OCI-LY1 (cell line): ENCODE results near the gene FDPS.

ENCODE experiments used
- H2AFZ ChIP-seq: fragments of 200-600 bp; sonication (generic), shearing (Covaris generic); 2 replicates; pipeline ENCODE4 v1.6.0; 2014; ENCODE audit warnings: antibody characterized with exemption, mild to moderate bottlenecking, low read length
- H3F3A ChIP-seq: fragments of 200-600 bp; sonication (generic), shearing (Covaris generic); 2 replicates; pipeline ENCODE4 v1.6.0; 2014; ENCODE audit warnings: mild to moderate bottlenecking, antibody characterized with exemption, low read length, moderate library complexity; ENCODE audit not compliant: insufficient read depth
- H3K27ac ChIP-seq: fragments of 200-600 bp; sonication (generic); 2 replicates; pipeline ENCODE4 v1.5.1; 2014; ENCODE audit warnings: low read length, mixed run types, mild to moderate bottlenecking, low read depth; ENCODE audit not compliant: poor library complexity, severe bottlenecking
- H3K27me3 ChIP-seq: fragments of 200-600 bp; sonication (generic); 2 replicates; pipeline ENCODE4 v1.6.0; 2014; ENCODE audit warnings: antibody characterized with exemption, mild to moderate bottlenecking, low read length, moderate library complexity; ENCODE audit not compliant: insufficient read depth
- H3K36me3 ChIP-seq: fragments of 200-600 bp; sonication (generic); 2 replicates; pipeline ENCODE4 v1.6.1; 2014; ENCODE audit warnings: mild to moderate bottlenecking, antibody characterized with exemption, low read length, moderate library complexity, mixed read lengths; ENCODE audit not compliant: insufficient read depth
- H3K4me1 ChIP-seq: fragments of 200-600 bp; sonication (generic); 2 replicates; pipeline ENCODE4 v1.5.1; 2014; ENCODE audit warnings: mild to moderate bottlenecking, low read length, moderate library complexity; ENCODE audit not compliant: insufficient read depth, severe bottlenecking
- H3K4me2 ChIP-seq: fragments of 200-600 bp; sonication (generic), shearing (Covaris generic); 2 replicates; pipeline ENCODE4 v1.6.1; 2014; ENCODE audit warnings: low read length
- H3K4me3 ChIP-seq: fragments of 200-600 bp; sonication (generic); 2 replicates; pipeline ENCODE4 v1.5.1; 2014; ENCODE audit warnings: low read length, low read depth, mild to moderate bottlenecking, mixed read lengths; ENCODE audit not compliant: poor library complexity, severe bottlenecking
- H3K79me2 ChIP-seq: fragments of 200-600 bp; shearing (Covaris generic); 2 replicates; pipeline ENCODE4 v1.6.1; 2016; ENCODE audit warnings: mixed run types, low read length, mixed read lengths; ENCODE audit not compliant: insufficient read depth
- H3K9ac ChIP-seq: fragments of 200-600 bp; sonication (generic), shearing (Covaris generic); 2 replicates; pipeline ENCODE4 v1.6.1; 2014; ENCODE audit warnings: mild to moderate bottlenecking, low read length, mixed read lengths
- H3K9me2 ChIP-seq: fragments of 200-600 bp; sonication (generic), shearing (Covaris generic); 2 replicates; pipeline ENCODE4 v1.6.1; 2014; ENCODE audit warnings: low read depth, mild to moderate bottlenecking, low read length, mixed read lengths
- H3K9me3 ChIP-seq: fragments of 200-600 bp; shearing (Covaris generic); 2 replicates; pipeline ENCODE4 v1.6.1; 2014; ENCODE audit warnings: low read length, mixed read lengths
- H4K20me1 ChIP-seq: fragments of 200-600 bp; sonication (generic), shearing (Covaris generic); 2 replicates; pipeline ENCODE4 v1.6.0; 2016; ENCODE audit warnings: mild to moderate bottlenecking, low read length; ENCODE audit not compliant: insufficient read depth
- CTCF ChIP-seq: fragments of 200-600 bp; sonication (generic), shearing (Covaris generic); IDR thresholded peaks from 2 replicates; pipeline ENCODE4 v1.5.1; 2017; ENCODE audit warnings: mild to moderate bottlenecking, antibody characterized with exemption, low read length, moderate library complexity, mixed read lengths
- EZH2 ChIP-seq: fragments of 200-600 bp; sonication (generic), shearing (Covaris generic); IDR thresholded peaks from 2 replicates; pipeline ENCODE4 v1.8.0; 2017; ENCODE audit warnings: borderline replicate concordance, mixed run types, mild to moderate bottlenecking, antibody characterized with exemption, low read length, moderate library complexity, mixed read lengths

Gene FDPS

GRCh38 chr1:155309423-155310021, 856 bp downstream of the FDPS start:
- H3K79me2 ChIP-seq: peaks cover 24% of the 10 kb centered on the region
- no peaks in the 10 kb centered on the region for H3F3A ChIP-seq
- peak overlapping the region; percentile 100 for H3K9ac ChIP-seq
- H3K4me3 ChIP-seq: peak overlapping the region; percentile 100
- H2AFZ ChIP-seq: no peak overlapping the region
- H3K9me3 ChIP-seq: no peaks in the 10 kb centered on the region
- peak overlapping the region; percentile 90 for H3K4me2 ChIP-seq
- no peaks in the 10 kb centered on the region for H3K27me3 ChIP-seq
- H3K9me2 ChIP-seq: no peaks in the 10 kb centered on the region
- H3K36me3 ChIP-seq: peaks cover 51% of the 10 kb centered on the region
- no peak; the same call in 1 of the 2 replicates for TF ChIP-seq CTCF
- TF ChIP-seq EZH2: no peak
- H3K4me1 ChIP-seq: peaks cover 42% of the 10 kb centered on the region
- peak overlapping the region; percentile 96 for H3K27ac ChIP-seq
- H4K20me1 ChIP-seq: no peaks in the 10 kb centered on the region

- Histone ChIP-seq H3K27me3 (no peaks in the 10 kb centered on the region), H3K36me3 (peaks cover 78% of the 10 kb centered on the region), H3K9ac (no peak overlapping the region), H3K9me3 (no peaks in the 10 kb centered on the region), H3K27ac (no peak overlapping the region), H3K4me3 (no peak overlapping the region), H3K4me1 (peaks cover 26% of the 10 kb centered on the region), H4K20me1 (no peaks in the 10 kb centered on the region), H3F3A (no peaks in the 10 kb centered on the region), H3K4me2 (no peak overlapping the region), H3K79me2 (peaks cover 24% of the 10 kb centered on the region), H2AFZ (no peak overlapping the region), H3K9me2 (no peaks in the 10 kb centered on the region)
- TF ChIP-seq EZH2 (no peak), CTCF (no peak)
These were observed 4.6 kb downstream of the FDPS start for GRCh38 chr1:155313261-155313660.

GRCh38 chr1:155316922-155317321, 8.3 kb downstream of the FDPS start:
- Histone ChIP-seq H3K27ac (no peak overlapping the region), H4K20me1 (no peaks in the 10 kb centered on the region), H3K4me3 (no peak overlapping the region), H3K79me2 (no peaks in the 10 kb centered on the region), H3K9me3 (no peaks in the 10 kb centered on the region), H3K9me2 (no peaks in the 10 kb centered on the region), H2AFZ (no peak overlapping the region), H3K36me3 (peaks cover 72% of the 10 kb centered on the region), H3K9ac (no peak overlapping the region), H3K27me3 (no peaks in the 10 kb centered on the region), H3K4me1 (peaks cover 30% of the 10 kb centered on the region), H3F3A (no peaks in the 10 kb centered on the region), H3K4me2 (no peak overlapping the region)
- no peak for TF ChIP-seq EZH2

- H3F3A ChIP-seq: no peaks in the 10 kb centered on the region
These were observed 9.4 kb downstream of the FDPS start for GRCh38 chr1:155318082-155318481.

More at GRCh38 chr1:155318082-155318481, 9.4 kb downstream of the FDPS start:
- H3K36me3 ChIP-seq: peaks cover 62% of the 10 kb centered on the region
- H4K20me1 ChIP-seq: no peaks in the 10 kb centered on the region
- no peaks in the 10 kb centered on the region for H3K79me2 ChIP-seq
- no peak overlapping the region for H3K9ac ChIP-seq
- H3K4me3 ChIP-seq: no peak overlapping the region
- H3K27ac ChIP-seq: no peak overlapping the region
- no peaks in the 10 kb centered on the region for H3K9me2 ChIP-seq
- H2AFZ ChIP-seq: no peak overlapping the region
- no peaks in the 10 kb centered on the region for H3K27me3 ChIP-seq
- no peak overlapping the region for H3K4me2 ChIP-seq
- no peak for TF ChIP-seq CTCF
- TF ChIP-seq EZH2: no peak
- H3K4me1 ChIP-seq: peaks cover 36% of the 10 kb centered on the region
- H3K9me3 ChIP-seq: no peaks in the 10 kb centered on the region
